Left ventricle myocardium inferior (tissue), 1 donor: ENCODE results near the gene VAMP2. TPM values are rescaled to one million over a fixed set of nuclear protein-coding genes. Genes with fewer than 3 reads are reported as not detected.

ENCODE experiments used
- DNase-seq: peaks from one replicate; pipeline ENCODE4 v3.0.0-alpha.2; 2020
- H3K27ac ChIP-seq: fragments of 200-600 bp; replicated peaks from 2 replicates; pipeline ENCODE4 v1.8.0; 2021
- H3K27me3 ChIP-seq: fragments of 200-600 bp; 2 replicates; pipeline ENCODE4 v1.8.0; 2021; ENCODE audit warnings: low read depth
- H3K36me3 ChIP-seq: fragments of 200-600 bp; 2 replicates; pipeline ENCODE4 v1.8.0; 2021
- H3K4me1 ChIP-seq: fragments of 200-600 bp; 2 replicates; pipeline ENCODE4 v1.8.0; 2021
- H3K4me3 ChIP-seq: fragments of 200-600 bp; 2 replicates; pipeline ENCODE4 v1.8.0; 2021; ENCODE audit warnings: mild to moderate bottlenecking, moderate library complexity
- H3K9me3 ChIP-seq: fragments of 200-600 bp; replicated peaks from 2 replicates; pipeline ENCODE4 v1.8.0; 2021
- intact Hi-C: fragments of 100-400 bp; cut with micrococcal nuclease; formaldehyde crosslinking; loops from one replicate; pipeline ENCODE4 v1.11.0; 2022
- total RNA-seq: library from RNA; stranded (reverse); fragmentation: NEBNext Ultra II Directional; extraction: Animal tissue kit (Norgen Biotek cat#: 25700); gene quantifications from one replicate; pipeline ENCODE4 v1.2.1, GENCODE V29; 2021
- TF ChIP-seq, protein P1 (sequence below): fragments of 200-600 bp; IDR thresholded peaks from 2 replicates; pipeline ENCODE4 v1.8.0; 2021; ENCODE audit warnings: antibody characterized with exemption, mild to moderate bottlenecking, borderline replicate concordance
- donor health status: DM: no; HTN: yes; CAD: no; lungs with severe emphysema.

The VAMP2 gene
- total RNA-seq, 1 donor from 2014 or later: 59.6 TPM

DNA sequence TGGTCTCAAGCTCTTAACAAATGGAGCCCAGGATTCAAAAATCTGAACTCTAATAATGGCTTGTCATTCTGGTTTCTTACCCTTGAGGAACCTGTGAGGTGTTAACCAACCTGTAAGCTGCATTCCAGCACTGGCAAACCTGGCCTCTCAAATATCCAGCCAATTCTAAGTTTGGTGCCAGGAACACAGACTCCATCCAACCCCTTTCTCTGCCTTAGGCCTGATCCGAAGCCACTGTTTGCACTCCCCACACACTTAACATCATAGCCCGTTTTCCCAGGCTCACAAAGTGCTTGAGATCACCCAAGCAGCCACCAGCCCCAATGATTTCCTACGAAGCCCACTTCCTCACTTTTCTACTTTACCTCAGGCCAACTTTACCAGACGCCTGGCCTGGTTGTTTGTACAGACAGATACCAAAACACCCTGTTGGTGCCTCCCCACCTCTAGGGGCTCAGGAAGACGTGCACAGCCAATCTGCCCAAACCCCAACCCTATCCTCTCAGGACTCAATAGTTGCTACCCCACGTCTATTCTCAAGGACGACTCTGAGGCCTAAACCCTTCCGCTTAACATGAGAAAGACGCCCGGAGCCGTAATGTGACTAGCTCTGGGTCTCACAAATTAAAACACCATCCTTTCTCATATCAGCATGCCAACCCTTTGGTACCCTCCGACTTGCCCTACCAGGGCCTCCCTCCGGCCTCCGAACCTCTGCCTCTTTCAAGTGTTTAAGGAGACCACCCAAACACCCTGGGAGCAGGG is 7.3 kb downstream of the VAMP2 start:
- peak overlapping the region; percentile 75 for H3K4me3 ChIP-seq
- H3K36me3 ChIP-seq: peaks cover 19% of the 10 kb centered on the region
- intact Hi-C loops: no loop called here
- no peaks in the 10 kb centered on the region for H3K9me3 ChIP-seq
- no peaks in the 10 kb centered on the region for H3K27me3 ChIP-seq
- H3K27ac ChIP-seq: peak overlapping the region; percentile 99
- H3K4me1 ChIP-seq: peaks cover 69% of the 10 kb centered on the region
- TF ChIP-seq, protein P1, sequence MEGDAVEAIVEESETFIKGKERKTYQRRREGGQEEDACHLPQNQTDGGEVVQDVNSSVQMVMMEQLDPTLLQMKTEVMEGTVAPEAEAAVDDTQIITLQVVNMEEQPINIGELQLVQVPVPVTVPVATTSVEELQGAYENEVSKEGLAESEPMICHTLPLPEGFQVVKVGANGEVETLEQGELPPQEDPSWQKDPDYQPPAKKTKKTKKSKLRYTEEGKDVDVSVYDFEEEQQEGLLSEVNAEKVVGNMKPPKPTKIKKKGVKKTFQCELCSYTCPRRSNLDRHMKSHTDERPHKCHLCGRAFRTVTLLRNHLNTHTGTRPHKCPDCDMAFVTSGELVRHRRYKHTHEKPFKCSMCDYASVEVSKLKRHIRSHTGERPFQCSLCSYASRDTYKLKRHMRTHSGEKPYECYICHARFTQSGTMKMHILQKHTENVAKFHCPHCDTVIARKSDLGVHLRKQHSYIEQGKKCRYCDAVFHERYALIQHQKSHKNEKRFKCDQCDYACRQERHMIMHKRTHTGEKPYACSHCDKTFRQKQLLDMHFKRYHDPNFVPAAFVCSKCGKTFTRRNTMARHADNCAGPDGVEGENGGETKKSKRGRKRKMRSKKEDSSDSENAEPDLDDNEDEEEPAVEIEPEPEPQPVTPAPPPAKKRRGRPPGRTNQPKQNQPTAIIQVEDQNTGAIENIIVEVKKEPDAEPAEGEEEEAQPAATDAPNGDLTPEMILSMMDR: no peak
- no peak for DNase-seq

DNA sequence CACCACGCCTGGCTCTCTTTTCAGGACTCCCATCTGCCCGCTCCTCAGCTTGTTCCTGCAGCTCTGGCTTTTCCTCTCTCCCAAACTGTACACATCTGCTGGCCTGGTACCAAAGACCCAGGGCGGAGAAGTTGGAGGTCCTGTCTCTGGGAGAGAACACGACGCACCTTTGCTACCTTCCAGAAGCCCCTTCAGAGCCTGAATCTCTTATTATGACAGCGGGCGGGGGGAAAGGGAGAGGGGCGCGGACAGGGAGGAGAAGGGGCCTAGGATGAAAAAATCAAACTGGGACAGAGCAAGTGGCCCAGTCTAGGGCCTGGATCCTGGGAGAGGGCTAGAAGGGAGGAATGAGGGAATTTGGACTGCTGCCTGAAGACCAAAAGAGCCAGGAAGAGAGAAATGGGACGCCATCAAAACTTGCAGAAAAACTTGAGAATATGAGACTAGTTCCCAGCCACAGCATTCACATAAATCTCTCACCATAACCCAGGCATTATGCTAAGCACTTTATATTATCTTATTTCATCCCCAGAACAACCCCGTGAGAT is 8.1 kb downstream of the VAMP2 start:
- H3K4me3 ChIP-seq: peak overlapping the region; percentile 75
- intact Hi-C loops: no loop called here

DNA sequence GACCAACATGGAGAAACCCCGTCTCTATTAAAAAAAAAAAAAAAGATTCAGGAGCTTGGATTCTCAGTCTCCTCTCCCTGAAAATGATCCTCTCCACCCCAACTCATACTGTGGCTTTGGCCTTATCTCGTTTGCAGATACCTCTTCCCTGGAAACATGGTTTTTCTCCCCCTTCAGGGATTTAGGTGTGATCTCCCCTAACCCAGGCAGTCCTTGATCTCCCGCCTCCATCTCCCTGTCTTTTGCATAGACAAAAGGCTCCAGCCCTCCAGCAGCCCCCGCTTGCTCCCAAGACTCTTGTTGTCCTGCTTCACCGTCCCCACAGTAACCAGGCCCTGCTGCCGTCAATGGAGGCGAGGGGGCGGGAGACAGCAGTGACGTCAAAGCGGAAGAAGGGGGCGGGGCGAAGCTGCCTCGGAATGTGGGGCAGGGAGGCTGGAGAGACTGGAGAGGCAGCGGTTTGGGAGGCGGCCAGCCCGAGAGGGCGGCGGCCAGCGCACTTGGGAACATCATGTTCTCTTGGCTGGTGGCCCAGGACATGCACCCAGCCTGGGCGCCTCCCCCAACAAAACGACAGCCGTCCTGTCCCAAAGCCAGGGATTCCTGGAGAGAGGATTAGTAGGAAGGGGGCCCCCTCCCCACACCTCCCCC is 8.7 kb downstream of the VAMP2 start:
- H3K9me3 ChIP-seq: no peaks in the 10 kb centered on the region
- peak overlapping the region; percentile 75 for H3K4me3 ChIP-seq
- peaks cover 69% of the 10 kb centered on the region for H3K4me1 ChIP-seq
- H3K27ac ChIP-seq: peak overlapping the region; percentile 99
- intact Hi-C loops: no loop called here
- DNase-seq: peak; percentile 100
- peaks cover 23% of the 10 kb centered on the region for H3K36me3 ChIP-seq
- TF ChIP-seq, protein P1: no peak
- H3K27me3 ChIP-seq: no peaks in the 10 kb centered on the region

More for the DNA sequence above, 8.1 kb downstream of the VAMP2 start:
- H3K36me3 ChIP-seq: peaks cover 22% of the 10 kb centered on the region
- H3K4me1 ChIP-seq: peaks cover 69% of the 10 kb centered on the region
- H3K27me3 ChIP-seq: no peaks in the 10 kb centered on the region
- TF ChIP-seq, protein P1: no peak
- no peak for DNase-seq
- no peaks in the 10 kb centered on the region for H3K9me3 ChIP-seq
- peak overlapping the region; percentile 99 for H3K27ac ChIP-seq

DNA sequence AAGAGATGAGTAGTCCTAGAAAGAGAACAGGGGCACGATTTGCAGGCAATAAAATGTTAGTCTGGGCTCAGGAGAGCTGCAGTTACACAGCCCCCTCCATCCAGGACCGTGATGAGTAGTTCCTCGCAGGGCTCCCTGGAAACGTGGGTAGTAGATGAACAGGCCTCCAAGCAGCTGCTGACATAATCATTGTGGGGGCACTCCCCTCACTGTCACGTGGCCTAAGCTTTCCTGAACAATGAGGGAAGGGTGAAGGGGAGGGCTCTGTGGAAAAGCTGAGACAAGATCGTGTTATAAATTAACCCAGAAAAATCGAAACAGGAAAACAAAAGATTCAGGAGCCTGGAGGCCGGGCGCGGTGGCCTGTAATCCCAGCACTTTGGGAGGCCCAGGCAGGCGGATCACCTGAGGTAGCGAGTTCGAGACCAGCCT is 9.2 kb downstream of the VAMP2 start:
- Histone ChIP-seq H3K9me3 (no peaks in the 10 kb centered on the region), H3K4me3 (peak overlapping the region; percentile 75), H3K27me3 (no peaks in the 10 kb centered on the region), H3K4me1 (peaks cover 69% of the 10 kb centered on the region), H3K36me3 (peaks cover 28% of the 10 kb centered on the region), H3K27ac (peak overlapping the region; percentile 99)
- peak; percentile 73 for DNase-seq
- TF ChIP-seq, protein P1: no peak
- intact Hi-C loops: no loop called here

DNA sequence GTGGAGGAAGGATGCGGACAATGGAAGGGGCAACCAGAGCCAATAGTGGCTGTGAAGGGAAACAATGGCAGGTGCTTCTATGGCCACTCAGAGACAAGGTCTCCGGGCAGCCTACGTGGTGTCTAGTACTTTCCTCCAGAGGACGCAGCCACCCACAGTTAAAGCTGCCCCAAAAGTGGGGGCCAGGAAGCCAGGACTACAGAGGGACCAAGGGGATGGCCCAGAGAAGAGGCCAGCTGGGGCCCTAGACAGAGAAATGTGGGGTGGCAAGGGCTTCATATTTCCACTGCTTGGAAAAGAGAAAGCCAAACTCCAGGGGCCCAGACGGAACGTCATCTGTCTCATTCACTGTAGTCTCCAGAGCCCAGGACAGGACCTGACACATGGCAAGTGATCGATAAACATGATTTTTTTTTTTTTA is 9.7 kb downstream of the VAMP2 start:
- peaks cover 69% of the 10 kb centered on the region for H3K4me1 ChIP-seq
- intact Hi-C loops: no loop called here
- TF ChIP-seq, protein P1: no peak
- H3K36me3 ChIP-seq: peaks cover 33% of the 10 kb centered on the region
- H3K4me3 ChIP-seq: peak overlapping the region; percentile 75
- no peaks in the 10 kb centered on the region for H3K27me3 ChIP-seq
- no peak for DNase-seq
- H3K27ac ChIP-seq: peak overlapping the region; percentile 99
- no peaks in the 10 kb centered on the region for H3K9me3 ChIP-seq
